Left forelimb (tissue), 1 donor: Measurements from ENCODE around the gene PKP4.

ENCODE experiments used
- DNase-seq: peaks from one replicate; pipeline ENCODE4 v3.0.0-alpha.2; 2018; ENCODE audit warnings: low spot score

Gene PKP4

GRCh38 chr2:158542577-158542976 is 85.8 kb downstream of the PKP4 start:
- DNase-seq, result no peak

- no peak for DNase-seq
Observed at GRCh38 chr2:158543957-158544356, 87.2 kb downstream of the PKP4 start.

- DNase-seq, result no peak
Observed at GRCh38 chr2:158544998-158545397, 88.2 kb downstream of the PKP4 start.

GRCh38 chr2:158546412-158547144 is 89.8 kb downstream of the PKP4 start:
- DNase-seq, result no peak

- DNase-seq, result no peak
Observed at GRCh38 chr2:158553257-158553656, 96.5 kb downstream of the PKP4 start.

GRCh38 chr2:158554996-158555395 is 98.2 kb downstream of the PKP4 start:
- DNase-seq, result no peak

GRCh38 chr2:158556124-158556523 is 99.4 kb downstream of the PKP4 start:
- DNase-seq, result no peak

- DNase-seq, result no peak
Observed at GRCh38 chr2:158557752-158558151, 101.0 kb downstream of the PKP4 start.

- no peak for DNase-seq
Observed at GRCh38 chr2:158559252-158559651, 102.5 kb downstream of the PKP4 start.

GRCh38 chr2:158560259-158560658 is 103.5 kb downstream of the PKP4 start:
- no peak for DNase-seq

- no peak for DNase-seq
Observed at GRCh38 chr2:158561054-158561453, 104.3 kb downstream of the PKP4 start.

- DNase-seq, result no peak
Observed at GRCh38 chr2:158567208-158567607, 110.5 kb downstream of the PKP4 start.

GRCh38 chr2:158569284-158569683 is 112.5 kb downstream of the PKP4 start:
- no peak for DNase-seq

GRCh38 chr2:158570869-158571268 is 114.1 kb downstream of the PKP4 start:
- no peak for DNase-seq

GRCh38 chr2:158573739-158574138 is 117.0 kb downstream of the PKP4 start:
- no peak for DNase-seq

- DNase-seq, result no peak
Observed at GRCh38 chr2:158575051-158575635, 118.4 kb downstream of the PKP4 start.

- no peak for DNase-seq
Observed at GRCh38 chr2:158577141-158577540, 120.4 kb downstream of the PKP4 start.

GRCh38 chr2:158578703-158579330 is 122.1 kb downstream of the PKP4 start:
- no peak for DNase-seq

GRCh38 chr2:158579928-158580327 is 123.2 kb downstream of the PKP4 start:
- DNase-seq, result no peak

- DNase-seq, result no peak
Observed at GRCh38 chr2:158580760-158581159, 124.0 kb downstream of the PKP4 start.

GRCh38 chr2:158582670-158583069 is 125.9 kb downstream of the PKP4 start:
- no peak for DNase-seq

GRCh38 chr2:158583923-158584322 is 127.2 kb downstream of the PKP4 start:
- DNase-seq, result no peak

- DNase-seq, result no peak
Observed at GRCh38 chr2:158586491-158586890, 129.7 kb downstream of the PKP4 start.
